Measurements from ENCODE around the gene MCF2L.

GRCh38 chr13:113097651-113098050 is 128.6 kb downstream of the MCF2L start:
- TF ChIP-seq CTCF (IDR thresholded peaks at IDR 0.05; ENCODE audit: low read length): no peak
- TF ChIP-seq EZH2 (optimal IDR thresholded peaks at IDR 0.05; ENCODE audit: low read depth, low read length): no peak
